Bronchial epithelial cell (primary cell): Measurements from ENCODE around the gene LARP1. TPM values are rescaled to one million over a fixed set of nuclear protein-coding genes. Genes with fewer than 3 reads are reported as not detected.
"Not testable (repeated sequence)": the region's sequence is repeated elsewhere in the genome, so short reads cannot be mapped to it uniquely, and the experiment has no call there.

Source experiments
- DNase-seq: peaks from one replicate; pipeline ENCODE4 v3.0.0-alpha.2; 2010; ENCODE audit warnings: low read depth
- FAIRE-seq: peaks from 2 replicates; lab custom pipeline; 2011; peaks lifted over from hg19 to GRCh38; lab: Jason Lieb, UNC
- H3K27me3 ChIP-seq: 2 replicates; pipeline ENCODE4 v1.5.1; 2011; ENCODE audit warnings: low read length; ENCODE audit not compliant: control insufficient read depth, insufficient read depth
- H3K36me3 ChIP-seq: 2 replicates; pipeline ENCODE4 v1.5.1; 2011; ENCODE audit warnings: low read length; ENCODE audit not compliant: control insufficient read depth, insufficient read depth
- H3K4me3 ChIP-seq: 2 replicates; pipeline ENCODE4 v1.5.1; 2011; ENCODE audit warnings: mild to moderate bottlenecking, low read depth, low read length, control low read depth
- total RNA-seq: library from RNA; depleted of rRNA; stranded (reverse); fragments of >200 nt; gene quantifications from 2 replicates; pipeline ENCODE4 v1.2.1, GENCODE V29; 2014
- TF ChIP-seq, protein P1 (sequence below): IDR thresholded peaks from 2 replicates; pipeline ENCODE4 v1.5.1; 2011; ENCODE audit warnings: mild to moderate bottlenecking, moderate library complexity, low read length, control low read depth, inconsistent platforms; ENCODE audit not compliant: insufficient read depth, severe bottlenecking

LARP1 gene
- total RNA-seq, 1 donor from 2014 or later = 42.6 TPM

DNA sequence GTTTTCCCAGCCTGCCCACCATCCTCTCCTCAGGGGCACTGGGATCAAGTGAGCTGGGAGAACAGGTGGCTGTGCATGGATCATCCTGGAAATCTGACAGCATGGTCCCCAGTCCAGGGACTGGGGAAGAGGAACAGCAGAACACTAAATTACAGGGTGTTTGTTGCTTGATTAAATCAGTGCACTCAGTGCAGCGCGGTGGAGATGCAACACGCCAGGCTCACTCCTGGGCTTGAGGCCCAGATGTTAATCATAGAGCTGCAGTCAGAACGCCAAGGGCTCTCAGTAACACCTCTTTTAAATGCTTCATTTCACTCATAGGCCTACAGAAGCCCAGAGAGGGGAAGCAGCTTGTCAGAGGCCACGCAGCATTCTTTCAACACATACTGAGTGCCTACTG, 14.2 kb upstream of the LARP1 start:
- DNase-seq (no peak), FAIRE-seq (no peak)
- H3K36me3 ChIP-seq = no peaks in the 10 kb centered on the region

DNA sequence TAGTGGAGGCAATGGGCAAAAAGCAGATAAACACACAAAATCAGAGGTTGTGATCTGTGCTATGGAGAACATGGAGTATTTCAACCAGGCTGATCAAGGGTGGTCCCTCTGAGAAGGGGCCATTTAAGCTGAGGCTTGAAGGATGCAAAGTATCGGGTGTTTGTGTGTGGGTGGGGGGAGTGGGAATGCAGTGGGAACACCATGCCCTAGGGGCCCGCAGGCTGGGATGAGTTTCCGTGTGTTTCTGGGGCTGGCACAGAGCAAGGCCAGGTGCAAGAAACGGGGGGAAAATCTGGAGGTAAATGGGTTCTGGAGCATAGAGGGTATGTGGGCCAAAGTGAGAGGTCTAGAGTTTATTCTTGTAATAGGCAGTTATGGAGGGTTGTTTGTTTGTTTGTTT, 13.8 kb upstream of the LARP1 start:
- no peak for FAIRE-seq
- H3K27me3 ChIP-seq = no peaks in the 10 kb centered on the region

More for the DNA sequence above, 14.2 kb upstream of the LARP1 start:
- Histone ChIP-seq H3K27me3 (no peaks in the 10 kb centered on the region), H3K4me3 (no peak overlapping the region)
- TF ChIP-seq, protein P1, sequence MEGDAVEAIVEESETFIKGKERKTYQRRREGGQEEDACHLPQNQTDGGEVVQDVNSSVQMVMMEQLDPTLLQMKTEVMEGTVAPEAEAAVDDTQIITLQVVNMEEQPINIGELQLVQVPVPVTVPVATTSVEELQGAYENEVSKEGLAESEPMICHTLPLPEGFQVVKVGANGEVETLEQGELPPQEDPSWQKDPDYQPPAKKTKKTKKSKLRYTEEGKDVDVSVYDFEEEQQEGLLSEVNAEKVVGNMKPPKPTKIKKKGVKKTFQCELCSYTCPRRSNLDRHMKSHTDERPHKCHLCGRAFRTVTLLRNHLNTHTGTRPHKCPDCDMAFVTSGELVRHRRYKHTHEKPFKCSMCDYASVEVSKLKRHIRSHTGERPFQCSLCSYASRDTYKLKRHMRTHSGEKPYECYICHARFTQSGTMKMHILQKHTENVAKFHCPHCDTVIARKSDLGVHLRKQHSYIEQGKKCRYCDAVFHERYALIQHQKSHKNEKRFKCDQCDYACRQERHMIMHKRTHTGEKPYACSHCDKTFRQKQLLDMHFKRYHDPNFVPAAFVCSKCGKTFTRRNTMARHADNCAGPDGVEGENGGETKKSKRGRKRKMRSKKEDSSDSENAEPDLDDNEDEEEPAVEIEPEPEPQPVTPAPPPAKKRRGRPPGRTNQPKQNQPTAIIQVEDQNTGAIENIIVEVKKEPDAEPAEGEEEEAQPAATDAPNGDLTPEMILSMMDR = no peak

DNA sequence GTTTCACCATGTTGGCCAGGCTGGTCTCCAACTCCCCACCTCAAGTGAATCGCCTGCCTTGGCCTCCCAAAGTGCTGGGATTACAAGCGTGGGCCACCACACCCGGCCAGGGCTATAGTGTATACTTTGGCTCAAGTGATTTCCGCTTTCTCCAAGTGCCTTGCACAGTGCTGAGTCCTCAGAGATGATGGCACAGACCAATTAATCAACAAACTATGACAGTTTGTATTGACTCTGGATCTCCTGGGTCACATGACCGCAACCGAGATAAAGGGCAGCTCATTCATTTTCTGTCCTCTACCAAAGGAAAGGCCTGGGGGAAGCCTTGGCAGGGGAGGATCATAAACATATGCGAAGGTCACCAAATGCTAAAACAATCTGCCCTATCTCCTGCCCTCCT, 11.4 kb upstream of the LARP1 start:
- no peaks in the 10 kb centered on the region for H3K36me3 ChIP-seq
- FAIRE-seq (no peak), DNase-seq (no peak)
- H3K27me3 ChIP-seq = no peaks in the 10 kb centered on the region
- H3K4me3 ChIP-seq = no peak overlapping the region
- TF ChIP-seq, protein P1 = no peak

More for the DNA sequence above, 13.8 kb upstream of the LARP1 start:
- Histone ChIP-seq H3K36me3 (no peaks in the 10 kb centered on the region), H3K4me3 (no peak overlapping the region)
- TF ChIP-seq, protein P1 = no peak
- DNase-seq = no peak

DNA sequence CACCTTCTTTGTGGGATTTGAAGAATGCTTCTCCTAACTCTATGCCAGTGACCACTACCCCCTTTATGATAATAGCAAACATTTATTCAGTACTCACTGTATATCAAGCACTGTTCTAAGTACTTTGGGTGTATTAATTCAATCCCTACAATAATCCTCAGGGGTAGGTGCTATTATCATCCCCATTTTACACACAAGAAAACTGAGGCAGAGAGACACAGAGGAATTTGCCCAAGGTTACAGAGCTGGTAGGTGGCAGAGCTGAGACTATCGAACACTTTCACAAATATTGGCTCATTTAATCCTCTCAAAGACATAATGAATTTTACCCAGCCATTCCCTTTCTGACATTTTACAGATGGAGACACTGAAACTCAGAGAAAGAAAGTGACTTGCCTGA, 9.8 kb upstream of the LARP1 start:
- Histone ChIP-seq H3K27me3 (no peaks in the 10 kb centered on the region), H3K36me3 (no peaks in the 10 kb centered on the region), H3K4me3 (no peak overlapping the region)
- FAIRE-seq (no peak), DNase-seq (no peak)
- TF ChIP-seq, protein P1 = no peak

DNA sequence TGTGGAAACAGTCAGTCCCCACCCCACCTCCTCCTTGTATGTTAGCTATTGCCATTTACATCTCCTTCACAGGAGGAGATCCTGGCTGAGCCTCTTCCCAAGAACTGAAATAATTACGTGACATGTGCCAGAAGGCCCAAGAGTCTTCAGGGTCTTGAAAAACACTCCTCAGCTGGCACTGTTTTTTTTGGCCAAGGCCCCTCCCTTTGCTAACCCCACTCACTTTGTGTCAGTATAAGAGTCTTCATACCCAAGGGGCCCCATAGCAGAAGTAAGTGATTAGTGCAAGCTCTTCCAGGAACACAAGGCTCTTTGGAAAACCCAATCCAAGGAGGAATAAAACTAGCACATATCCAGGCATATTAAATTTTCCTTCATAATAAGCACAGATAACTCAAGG, 5.7 kb upstream of the LARP1 start:
- FAIRE-seq (no peak), DNase-seq (no peak)
- no peaks in the 10 kb centered on the region for H3K27me3 ChIP-seq
- no peak overlapping the region for H3K4me3 ChIP-seq
- TF ChIP-seq, protein P1 = no peak
- no peaks in the 10 kb centered on the region for H3K36me3 ChIP-seq

DNA sequence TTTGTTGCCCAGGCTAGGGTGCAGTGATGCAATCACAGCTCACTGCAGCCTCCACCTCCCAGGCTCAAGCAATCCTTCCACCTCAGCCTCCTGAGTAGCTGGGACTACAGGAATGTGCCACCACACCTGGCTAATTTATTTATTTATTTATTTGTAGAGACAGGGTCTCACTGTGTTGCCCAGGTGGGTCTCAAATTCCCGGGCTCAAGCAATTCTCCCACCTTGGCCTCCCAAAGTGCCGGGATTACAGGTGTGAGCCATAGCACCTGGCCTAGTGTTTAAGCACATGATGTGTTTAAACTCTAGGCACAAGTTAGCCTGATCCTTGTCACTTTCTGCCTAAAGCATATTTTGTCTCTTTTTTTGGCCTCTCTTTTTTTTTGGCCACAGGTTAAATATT, 4.5 kb upstream of the LARP1 start:
- FAIRE-seq = not testable (repeated sequence)

More for the DNA sequence above, 4.5 kb upstream of the LARP1 start:
- H3K4me3 ChIP-seq, H3K36me3 ChIP-seq, DNase-seq, H3K27me3 ChIP-seq: not testable (repeated sequence)
